K562 (cell line): ENCODE data around the gene NRP1. TPM values are rescaled to one million over a fixed set of nuclear protein-coding genes. Genes with fewer than 3 reads are reported as not detected.

Source experiments
- ATAC-seq: fragments of 200-7000 bp; cut with Tn5 transposase; 3 replicates; pipeline ENCODE4 v1.9.1; 2020; ENCODE audit warnings: moderate library complexity
- BruUV-seq: library from RNA; stranded (reverse); fragments of 400-500 nt; replicated peaks from 2 replicates; lab custom pipeline; 2021; lab: Mats Ljungman, UMichigan
- CTCF ChIA-PET: fragments of 300-600 bp; formaldehyde crosslinking; extraction: SDS; loops from one replicate; lab custom pipeline; 2021; ENCODE audit warnings: low intra/inter-chr PET ratio; lab: Yijun Ruan, JAX
- POLR2A ChIA-PET: fragments of 300-600, 350-650 bp; sonication (Branson Sonifier 250); formaldehyde crosslinking; extraction: SDS; loops from one replicate; lab custom pipeline; 2021; ENCODE audit warnings: antibody characterized with exemption, inconsistent platforms; lab: Yijun Ruan, JAX
- DNase-seq, 4 experiments: peaks; one replicate each; pipeline versions ENCODE4 v3.0.0 to v3.0.0-alpha.2; 2011 to 2018; ENCODE audit warnings: low spot score in 3 of 4, mixed read lengths in 3 of 4; ENCODE audit errors: extremely low read depth in 1 of 4
- FAIRE-seq: peaks from 2 replicates; lab custom pipeline; 2011; peaks lifted over from hg19 to GRCh38; lab: Jason Lieb, UNC
- H2AFZ ChIP-seq: 2 replicates; pipeline ENCODE4 v1.6.0; 2011; ENCODE audit warnings: low read depth, low read length, control low read depth, inconsistent platforms
- H3K27ac ChIP-seq: fragments of 200-600 bp; 3 replicates; pipeline ENCODE4 v1.8.0; 2011; ENCODE audit warnings: low read depth, mild to moderate bottlenecking, control low read depth, inconsistent platforms, low read length, moderate library complexity, mixed read lengths; ENCODE audit errors: extremely low read depth
- H3K27me3 ChIP-seq, 2 experiments: fragments of 300-600 bp in 1 of 2; 2 replicates in 1 of 2; 3 replicates in 1 of 2; pipeline versions ENCODE4 v1.6.0 to v1.8.0; 2011; ENCODE audit warnings: inconsistent platforms in 2 of 2, low read length in 2 of 2, mild to moderate bottlenecking in 1 of 2, mixed read lengths in 1 of 2, moderate library complexity in 1 of 2; ENCODE audit not compliant: control insufficient read depth in 2 of 2, insufficient read depth in 2 of 2
- H3K36me3 ChIP-seq: fragments of 300-600 bp; 3 replicates; pipeline ENCODE4 v1.8.0; 2011; ENCODE audit warnings: mild to moderate bottlenecking, low read length, inconsistent platforms; ENCODE audit not compliant: control insufficient read depth, insufficient read depth
- H3K4me1 ChIP-seq, 2 experiments: fragments of 200-600 bp in 1 of 2; replicated peaks in 1 of 2; 2 replicates in 1 of 2; 3 replicates in 1 of 2; pipeline versions ENCODE4 v1.5.1 to v1.8.0; 2011; ENCODE audit warnings: inconsistent platforms in 2 of 2, low read length in 2 of 2, mild to moderate bottlenecking in 1 of 2, mixed read lengths in 1 of 2, moderate library complexity in 1 of 2; ENCODE audit not compliant: control insufficient read depth in 2 of 2, insufficient read depth in 2 of 2
- H3K4me2 ChIP-seq: 2 replicates; pipeline ENCODE4 v1.6.1; 2011; ENCODE audit warnings: low read length, control low read depth, inconsistent platforms, mixed read lengths; ENCODE audit not compliant: insufficient read depth
- H3K4me3 ChIP-seq: fragments of 200-600 bp; sonication (generic), shearing (Covaris generic); 2 replicates; pipeline ENCODE4 v1.5.1; 2016; ENCODE audit warnings: control low read depth, inconsistent platforms
- H3K79me2 ChIP-seq: fragments of 200-600 bp; 3 replicates; pipeline ENCODE4 v1.8.0; 2011; ENCODE audit warnings: low read length, inconsistent platforms; ENCODE audit not compliant: control insufficient read depth, insufficient read depth
- H3K9ac ChIP-seq, 2 experiments: 2 replicates each; pipeline versions ENCODE4 v1.6.0 to v1.6.1; 2011; ENCODE audit warnings: low read depth in 2 of 2, low read length in 2 of 2, control low read depth in 1 of 2, inconsistent platforms in 1 of 2, mild to moderate bottlenecking in 1 of 2, mixed read lengths in 1 of 2; ENCODE audit not compliant: insufficient read depth in 1 of 2
- H3K9me1 ChIP-seq: one replicate; pipeline ENCODE4 v1.6.0; 2011; ENCODE audit warnings: inconsistent platforms, mild to moderate bottlenecking, low read length, moderate library complexity; ENCODE audit not compliant: control insufficient read depth, insufficient read depth
- H3K9me3 ChIP-seq: replicated peaks from 2 replicates; pipeline ENCODE4 v1.5.1; 2011; ENCODE audit warnings: low read depth, low read length, inconsistent platforms; ENCODE audit not compliant: control insufficient read depth, insufficient read depth
- H4K20me1 ChIP-seq: replicated peaks from 2 replicates; pipeline ENCODE4 v1.6.1; 2011; ENCODE audit warnings: low read length, inconsistent platforms, mixed read lengths; ENCODE audit not compliant: control insufficient read depth, insufficient read depth
- ATF7 ChIP-seq: fragments of 450-650 bp; IDR thresholded peaks from 2 replicates; pipeline ENCODE4 v1.7.1; 2014; ENCODE audit warnings: mild to moderate bottlenecking, moderate library complexity
- JUN ChIP-seq, 2 experiments: sonication (generic) in 1 of 2; formaldehyde crosslinking in 1 of 2; IDR thresholded peaks; 2 replicates each; pipeline versions ENCODE4 v1.6.1 to v1.8.0; 2012 to 2022; ENCODE audit warnings: borderline replicate concordance in 2 of 2, mild to moderate bottlenecking in 2 of 2, improper control_type of control experiment in 1 of 2, low read depth in 1 of 2, low read length in 1 of 2, missing genetic modification reagents in 1 of 2
- NFE2L1 ChIP-seq: fragments of 450-650 bp; IDR thresholded peaks from 2 replicates; pipeline ENCODE4 v1.6.1; 2016; ENCODE audit warnings: missing genetic modification characterization, low read depth, mild to moderate bottlenecking, missing compliant biosample characterization, moderate library complexity, borderline replicate concordance
- SMARCA4 ChIP-seq: fragments of 450-650 bp; IDR thresholded peaks from 2 replicates; pipeline ENCODE4 v1.6.1; 2016
- TAL1 ChIP-seq: fragments of 450-650 bp; IDR thresholded peaks from 2 replicates; pipeline ENCODE4 v1.6.1; 2016; ENCODE audit warnings: mild to moderate bottlenecking
- ZNF431 ChIP-seq: sonication (generic); formaldehyde crosslinking; IDR thresholded peaks from 2 replicates; pipeline ENCODE4 v1.8.0; 2022; ENCODE audit warnings: mild to moderate bottlenecking, missing genetic modification reagents
- WGBS: fragments of 100-300 bp; shearing (Covaris generic); methylation state at CpG from one replicate; pipeline ENCODE4 v1.1.6; 2016; ENCODE audit warnings: low coverage, mixed read lengths; ENCODE audit not compliant: insufficient coverage; ENCODE audit errors: missing lambda C conversion rate; 5-methylcytosine and 5-hydroxymethylcytosine counted together
- in situ Hi-C: fragments of 300-500 bp; cut with MboI; formaldehyde crosslinking; loops from 4 replicates; pipeline ENCODE4 v1.15.0; 2018; ENCODE audit warnings: inconsistent platforms, mixed read lengths
- intact Hi-C: fragments of 100-400 bp; cut with micrococcal nuclease; formaldehyde crosslinking; loops from 2 replicates; pipeline ENCODE4 v1.14.2; 2022
- polyA plus RNA-seq, 8 experiments: library from polyadenylated mRNA; depleted of rRNA in 4 of 8; stranded (reverse) in 5 of 8; unstranded in 3 of 8; fragments of >200 nt; fragmentation: Nextera tagmentation in 2 of 8; fragmentation: Illumina TruSeq in 1 of 8; extraction: Ambion mirVana in 2 of 8; extraction: Trizol in 1 of 8; gene quantifications; 2 replicates each; pipeline versions ENCODE4 v1.2.1 to v1.2.3, GENCODE V29; 2011 to 2014; ENCODE audit warnings: inconsistent platforms in 1 of 8, missing spikeins in 1 of 8
- total RNA-seq, 7 experiments: library from RNA; depleted of rRNA in 6 of 7; stranded (reverse); fragments of >200 nt in 6 of 7; fragmentation: Illumina TruSeq in 2 of 7; extraction: Trizol in 2 of 7; gene quantifications; 2 replicates each; pipeline versions ENCODE4 v1.2.1 to v1.2.3, GENCODE V29; 2011 to 2021; ENCODE audit warnings: low replicate concordance in 1 of 7

Gene NRP1
- total and polyA plus RNA-seq, 9 of the 15 experiments (the other 6 are each of a cell fraction or from before 2014, with no cell fraction given): 0.01 to 0.38 (median 0.04) TPM; not detected in 5

- H3K79me2 ChIP-seq: no peaks in the 10 kb centered on the region
- CTCF ChIA-PET: no interaction called here
- H3K27ac ChIP-seq: no peak overlapping the region
- 0% methylated on average over 3 of the region's 3 CpGs for WGBS
- no peak for FAIRE-seq
- no peaks in the 10 kb centered on the region for H3K4me1 ChIP-seq
- H3K27me3 ChIP-seq: peaks cover 0 to 3% of the 10 kb centered on the region in 2 experiments; a peak in 2 of 5 replicates
- no peak overlapping the region for H3K4me2 ChIP-seq
- no peak for TF ChIP-seq TAL1
- TF ChIP-seq NFE2L1: no peak
- TF ChIP-seq SMARCA4: no peak
- TF ChIP-seq ZNF431 (CRISPR knock-in tag): no peak
- TF ChIP-seq ATF7: no peak
- TF ChIP-seq, all 486 proteins: peak for 0
- H4K20me1 ChIP-seq: no peaks in the 10 kb centered on the region
- no peak for DNase-seq
- H3K9ac ChIP-seq: no peak overlapping the region
- H2AFZ ChIP-seq: no peak overlapping the region
- H3K36me3 ChIP-seq: no peaks in the 10 kb centered on the region
- ATAC-seq: no peak
- in situ Hi-C loops: no loop called here
- no peak overlapping the region for H3K4me3 ChIP-seq
- H3K9me1 ChIP-seq: no peaks in the 10 kb centered on the region
- H3K9me3 ChIP-seq: no peaks in the 10 kb centered on the region
- BruUV-seq: no TSS peak
- intact Hi-C loops: no loop called here
- POLR2A ChIA-PET: interaction anchor here (1.2 kb wide), 1 partner anchor 8 kb away, joined by 3 read pairs; no protein-coding TSS in a partner anchor
Observed at GRCh38 chr10:33293076-33293475, 41.4 kb downstream of the NRP1 start.

GRCh38 chr10:33291053-33291592 is 43.3 kb downstream of the NRP1 start:
- Histone ChIP-seq H3K79me2 (no peaks in the 10 kb centered on the region), H3K4me2 (no peak overlapping the region), H3K36me3 (no peaks in the 10 kb centered on the region), H3K9me3 (no peaks in the 10 kb centered on the region), H3K9me1 (no peaks in the 10 kb centered on the region), H3K9ac (no peak overlapping the region), H4K20me1 (no peaks in the 10 kb centered on the region)
- CTCF ChIA-PET: no interaction called here
- in situ Hi-C loops: no loop called here
- FAIRE-seq (no peak), ATAC-seq (no peak)
- POLR2A ChIA-PET: no interaction called here
- intact Hi-C loops: no loop called here
- no peak for TF ChIP-seq JUN (IDR thresholded peaks at IDR 0.05; ENCODE audit: borderline replicate concordance, low read depth, low read length)
- no peak for TF ChIP-seq JUN (CRISPR knock-in tag; IDR thresholded peaks at IDR 0.05; ENCODE audit: borderline replicate concordance)
- TF ChIP-seq, all 486 proteins: peak for 0
- Histone ChIP-seq H3K4me1 (no peaks in the 10 kb centered on the region), H2AFZ (no peak overlapping the region), H3K27me3 (peaks cover 0 to 3% of the 10 kb centered on the region in 2 experiments; a peak in 2 of 5 replicates), H3K27ac (no peak overlapping the region), H3K4me3 (no peak overlapping the region)
- no peak for DNase-seq
- BruUV-seq: no TSS peak
- 0% methylated on average over 5 of the region's 5 CpGs for WGBS
